HCT116 (cell line): ENCODE results near the gene LRRC4C. TPM values are rescaled to one million over a fixed set of nuclear protein-coding genes. Genes with fewer than 3 reads are reported as not detected.

Experiments used
- ATAC-seq: fragments of 200-7000 bp; cut with Tn5 transposase; 2 replicates; pipeline ENCODE4 v1.9.1; 2020; ENCODE audit warnings: mild to moderate bottlenecking, moderate library complexity
- BruUV-seq: library from RNA; stranded (reverse); fragments of 400-500 nt; replicated peaks from 2 replicates; lab custom pipeline; 2021; lab: Mats Ljungman, UMichigan
- CTCF ChIA-PET: fragments of 300-600 bp; sonication (Branson Sonifier 250); formaldehyde crosslinking; loops from one replicate; lab custom pipeline; 2021; ENCODE audit warnings: antibody characterized with exemption; lab: Charles Lee
- POLR2A ChIA-PET: fragments of 300-600, 350-600 bp; sonication (Branson Sonifier 250); formaldehyde crosslinking; loops from one replicate; lab custom pipeline; 2021; ENCODE audit warnings: antibody characterized with exemption; lab: Charles Lee
- RAD21 ChIA-PET, 2 experiments: fragments of 300-600 bp; sonication (Branson Sonifier 250); formaldehyde crosslinking; loops; one replicate each; lab custom pipeline; 2023; ENCODE audit warnings: low total read pairs in 2 of 2; ENCODE audit not compliant: uncharacterized antibody in 2 of 2, unreplicated experiment in 2 of 2, low non-redundant PET in 1 of 2; lab: Charles Lee
- DNase-seq: peaks from one replicate; pipeline ENCODE4 v3.0.0-alpha.2; 2010; ENCODE audit warnings: low read depth, low spot score
- H2AFZ ChIP-seq: fragments of 200-600 bp; shearing (Covaris generic), sonication (generic); 2 replicates; pipeline ENCODE4 v1.6.1; 2017; ENCODE audit warnings: low read depth, mixed run types, mixed read lengths, antibody characterized with exemption, low read length; ENCODE audit not compliant: poor library complexity, severe bottlenecking
- H3K27ac ChIP-seq: 2 replicates; pipeline ENCODE4 v1.5.1; 2012; ENCODE audit warnings: low read depth, low read length
- H3K27me3 ChIP-seq: fragments of 200-600 bp; sonication (generic); 2 replicates; pipeline ENCODE4 v1.6.1; 2016; ENCODE audit warnings: mixed run types, low read length, mixed read lengths; ENCODE audit not compliant: insufficient read depth
- H3K36me3 ChIP-seq, 2 experiments: fragments of 200-500 bp in 1 of 2; fragments of 200-600 bp in 1 of 2; sonication (Bioruptor generic) in 1 of 2; sonication (generic) in 1 of 2; 2 replicates each; pipeline versions ENCODE4 v1.5.1 to v1.6.1; 2014 to 2016; ENCODE audit warnings: low read length in 2 of 2, inconsistent platforms in 1 of 2, mixed read lengths in 1 of 2, mixed run types in 1 of 2; ENCODE audit not compliant: insufficient read depth in 2 of 2, control insufficient read depth in 1 of 2
- H3K4me1 ChIP-seq, 2 experiments: fragments of 200-600 bp in 1 of 2; sonication (generic) in 1 of 2; 2 replicates each; pipeline versions ENCODE4 v1.5.1 to v1.6.1; 2012 to 2017; ENCODE audit warnings: low read length in 2 of 2, inconsistent platforms in 1 of 2, mild to moderate bottlenecking in 1 of 2, mixed read lengths in 1 of 2, mixed run types in 1 of 2, moderate library complexity in 1 of 2; ENCODE audit not compliant: insufficient read depth in 2 of 2, control insufficient read depth in 1 of 2
- H3K4me2 ChIP-seq: fragments of 200-600 bp; sonication (generic); 2 replicates; pipeline ENCODE4 v1.6.1; 2017; ENCODE audit warnings: mixed run types, low read length, mixed read lengths
- H3K4me3 ChIP-seq, 2 experiments: fragments of 200-600 bp in 1 of 2; sonication (generic) in 1 of 2; replicated peaks in 1 of 2; 2 replicates each; pipeline ENCODE4 v1.5.1; 2011 to 2016; ENCODE audit warnings: low read length in 2 of 2, control low read depth in 1 of 2, low read depth in 1 of 2, mild to moderate bottlenecking in 1 of 2, mixed read lengths in 1 of 2, mixed run types in 1 of 2
- H3K79me2 ChIP-seq: fragments of 200-600 bp; sonication (generic); 2 replicates; pipeline ENCODE4 v1.6.1; 2017; ENCODE audit warnings: mild to moderate bottlenecking, mixed run types, low read length, moderate library complexity, mixed read lengths; ENCODE audit not compliant: insufficient read depth
- H3K9ac ChIP-seq: fragments of 200-600 bp; sonication (generic); 2 replicates; pipeline ENCODE4 v1.6.1; 2016; ENCODE audit warnings: low read length, mixed read lengths
- H3K9me2 ChIP-seq: fragments of 200-600 bp; sonication (generic), shearing (Covaris generic); 2 replicates; pipeline ENCODE4 v1.6.1; 2017; ENCODE audit warnings: mixed run types, mild to moderate bottlenecking, moderate library complexity; ENCODE audit not compliant: insufficient read depth
- H3K9me3 ChIP-seq, 2 experiments: fragments of 200-500 bp in 1 of 2; fragments of 200-600 bp in 1 of 2; sonication (Bioruptor generic) in 1 of 2; sonication (generic) in 1 of 2; 2 replicates each; pipeline ENCODE4 v1.6.1; 2014 to 2017; ENCODE audit warnings: low read length in 2 of 2, mixed read lengths in 2 of 2, inconsistent platforms in 1 of 2, low read depth in 1 of 2, mild to moderate bottlenecking in 1 of 2, mixed run types in 1 of 2, moderate library complexity in 1 of 2; ENCODE audit not compliant: control insufficient read depth in 1 of 2, insufficient read depth in 1 of 2
- H4K20me1 ChIP-seq: fragments of 200-600 bp; sonication (generic), shearing (Covaris generic); 2 replicates; pipeline ENCODE4 v1.6.1; 2017; ENCODE audit warnings: mixed run types, mild to moderate bottlenecking, moderate library complexity; ENCODE audit not compliant: insufficient read depth
- CTCF ChIP-seq, 3 experiments: fragments of 200-600 bp in 1 of 3; sonication (generic) in 1 of 3; IDR thresholded peaks in 2 of 3; conservative IDR thresholded peaks in 1 of 3; 2 replicates each; pipeline ENCODE4 v1.5.1; 2012 to 2017; ENCODE audit warnings: low read depth in 2 of 3, low read length in 2 of 3, antibody characterized with exemption in 1 of 3, borderline replicate concordance in 1 of 3, control low read depth in 1 of 3, mild to moderate bottlenecking in 1 of 3, mixed read lengths in 1 of 3, mixed run types in 1 of 3, moderate library complexity in 1 of 3; ENCODE audit not compliant: insufficient read depth in 1 of 3
- EZH2 ChIP-seq: fragments of 200-600 bp; sonication (generic); IDR thresholded peaks from 2 replicates; pipeline ENCODE4 v1.6.1; 2017; ENCODE audit warnings: antibody characterized with exemption, mixed run types
- FOSL1 ChIP-seq: IDR thresholded peaks from 2 replicates; pipeline ENCODE4 v1.6.1; 2012; ENCODE audit warnings: low read depth
- POLR2A ChIP-seq: IDR thresholded peaks from 2 replicates; pipeline ENCODE4 v1.7.0; 2011; ENCODE audit warnings: borderline replicate concordance; ENCODE audit not compliant: insufficient read depth, insufficient read length; ENCODE audit errors: extremely low read depth
- RAD21 ChIP-seq: IDR thresholded peaks from 2 replicates; pipeline ENCODE4 v1.6.1; 2012; ENCODE audit warnings: low read depth, mild to moderate bottlenecking
- intact Hi-C: fragments of 100-400 bp; cut with micrococcal nuclease; formaldehyde crosslinking; loops from 2 replicates; pipeline ENCODE4 v1.10.0; 2022
- total RNA-seq: library from RNA; stranded (reverse); gene quantifications from one replicate; pipeline ENCODE4 v1.2.1, GENCODE V29; 2021; ENCODE audit not compliant: unreplicated experiment
- TF ChIP-seq, protein P1 (sequence below): IDR thresholded peaks from 2 replicates; pipeline ENCODE4 v1.6.1; 2012

LRRC4C gene
- total RNA-seq, 1 experiment from 2014 or later, result not detected

GRCh38 chr11:40434926-40435325 is 1024.5 kb downstream of the LRRC4C start:
- H3K9me3 ChIP-seq, result peaks cover 12 to 14% of the 10 kb centered on the region in 2 experiments; a peak in 3 of 4 replicates
- DNase-seq (no peak), ATAC-seq (no peak)
- ChIA-PET CTCF (no interaction called here), RAD21 (no interaction called here), POLR2A (no interaction called here)
- H4K20me1 ChIP-seq, result no peaks in the 10 kb centered on the region
- H3K4me1 ChIP-seq, result no peaks in the 10 kb centered on the region
- H3K9me2 ChIP-seq, result no peaks in the 10 kb centered on the region
- TF ChIP-seq EZH2, result no peak
- H3K4me3 ChIP-seq, result no peak overlapping the region
- no peak overlapping the region for H3K9ac ChIP-seq
- no peak overlapping the region for H3K4me2 ChIP-seq
- no peaks in the 10 kb centered on the region for H3K27me3 ChIP-seq
- intact Hi-C loops, result no loop called here
- H3K36me3 ChIP-seq, result no peaks in the 10 kb centered on the region; a peak in 1 of 4 replicates
- no peak overlapping the region for H3K27ac ChIP-seq
- BruUV-seq, result no TSS peak
- H3K79me2 ChIP-seq, result no peaks in the 10 kb centered on the region
- no peak overlapping the region for H2AFZ ChIP-seq

DNA sequence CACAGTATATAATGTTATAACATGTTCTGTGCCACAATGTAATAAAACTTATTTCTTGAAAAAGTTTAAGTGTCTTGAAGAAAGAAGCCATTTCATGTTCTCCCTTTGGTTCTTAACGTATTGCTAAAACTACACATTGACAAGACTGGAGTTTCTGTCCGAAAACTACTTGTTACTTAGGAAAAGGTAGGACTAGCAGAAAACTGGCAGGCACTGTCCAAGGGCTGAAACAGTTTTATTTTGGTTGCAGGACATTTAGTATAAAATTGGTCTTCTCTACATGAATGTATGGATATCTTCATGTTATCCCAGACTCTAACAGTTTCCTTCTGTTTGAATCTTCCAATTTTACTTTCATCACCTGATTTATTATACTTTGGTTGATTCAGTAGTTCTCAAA is 1027.1 kb downstream of the LRRC4C start:
- H3K27ac ChIP-seq, result no peak overlapping the region
- H3K4me2 ChIP-seq, result no peak overlapping the region
- DNase-seq (no peak), ATAC-seq (no peak)
- CTCF ChIA-PET, result no interaction called here
- no peaks in the 10 kb centered on the region for H3K27me3 ChIP-seq
- H3K9me2 ChIP-seq, result no peaks in the 10 kb centered on the region
- POLR2A ChIA-PET, result no interaction called here
- H4K20me1 ChIP-seq, result no peaks in the 10 kb centered on the region
- H3K36me3 ChIP-seq, result no peaks in the 10 kb centered on the region; a peak in 1 of 4 replicates
- intact Hi-C loops, result no loop called here
- TF ChIP-seq, protein P1, sequence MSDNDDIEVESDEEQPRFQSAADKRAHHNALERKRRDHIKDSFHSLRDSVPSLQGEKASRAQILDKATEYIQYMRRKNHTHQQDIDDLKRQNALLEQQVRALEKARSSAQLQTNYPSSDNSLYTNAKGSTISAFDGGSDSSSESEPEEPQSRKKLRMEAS, result no peak
- TF ChIP-seq FOSL1 (no peak), CTCF (IDR thresholded peaks at IDR 0.05 in 2 of 3, conservative IDR thresholded peaks at IDR 0.05 in 1 of 3; ENCODE audit: borderline replicate concordance in 1 of 3, insufficient read depth in 1 of 3, low read depth in 2 of 3, low read length in 2 of 3) (no peak), RAD21 (no peak), POLR2A (no peak)
- H3K9me3 ChIP-seq, result peaks cover 10 to 12% of the 10 kb centered on the region in 2 experiments; a peak in 3 of 4 replicates
- no peak overlapping the region for H3K9ac ChIP-seq
- H3K4me1 ChIP-seq, result no peaks in the 10 kb centered on the region
- H2AFZ ChIP-seq, result no peak overlapping the region
- H3K79me2 ChIP-seq, result no peaks in the 10 kb centered on the region
- BruUV-seq, result no TSS peak
- RAD21 ChIA-PET, result no interaction called here
- no peak overlapping the region for H3K4me3 ChIP-seq
